Activated CD4-positive, alpha-beta memory T cell treated with anti-CD3 and anti-CD28 coated beads for 36 hours (primary cell): ENCODE results near the gene SLC25A43. TPM values are rescaled to one million over a fixed set of nuclear protein-coding genes. Genes with fewer than 3 reads are reported as not detected.

Experiments
- total RNA-seq, 2 experiments: library from RNA; stranded (reverse); gene quantifications; one replicate each; pipeline ENCODE4 v1.2.3, GENCODE V29; 2021

SLC25A43 gene
- total RNA-seq, 2 experiments from 2014 or later: 6.0 to 6.2 TPM

Other genes with a start within 250 kb of the SLC25A43 start
- gene PGRMC1, start 163.1 kb upstream of the SLC25A43 start, total RNA-seq: 10 to 100 TPM; 29.0 to 29.4 TPM
- 100 to 1,000 TPM; 627 to 652 TPM for gene SLC25A5, start 69.1 kb downstream of the SLC25A43 start, total RNA-seq
- 10 to 100 TPM; 20.4 to 21.0 TPM for gene STEEP1, start 166.1 kb downstream of the SLC25A43 start, total RNA-seq
- gene UBE2A, start 175.2 kb downstream of the SLC25A43 start, total RNA-seq: 10 to 100 TPM; 53.9 to 57.4 TPM
- 10 to 100 TPM; 19.5 to 20.2 TPM for gene NKRF, start 207.1 kb downstream of the SLC25A43 start, total RNA-seq